Liver (tissue), 9 donors: Measurements from ENCODE around the gene CRIP1. TPM values are rescaled to one million over a fixed set of nuclear protein-coding genes. Genes with fewer than 3 reads are reported as not detected.

Source experiments
- DNase-seq: peaks from one replicate; pipeline ENCODE4 v3.0.0-alpha.2; 2017; ENCODE audit warnings: low spot score
- H3K27ac ChIP-seq, 2 donors: one replicate each; pipeline ENCODE4 v1.7.0; 2013; ENCODE audit warnings: inconsistent platforms in 2 of 2, low read length in 2 of 2, control low read depth in 1 of 2, low read depth in 1 of 2, mild to moderate bottlenecking in 1 of 2
- H3K27me3 ChIP-seq, 4 donors: one replicate each; pipeline versions ENCODE4 v1.6.1 to v1.7.0; 2013; ENCODE audit warnings: low read length in 3 of 4, inconsistent platforms in 1 of 4, mild to moderate bottlenecking in 1 of 4, moderate library complexity in 1 of 4; ENCODE audit not compliant: control insufficient read depth in 4 of 4, insufficient read depth in 4 of 4
- H3K36me3 ChIP-seq, 4 donors: one replicate each; pipeline versions ENCODE4 v1.6.1 to v1.7.0; 2013; ENCODE audit warnings: low read length in 3 of 4, mild to moderate bottlenecking in 3 of 4, low read depth in 1 of 4, moderate library complexity in 1 of 4; ENCODE audit not compliant: control insufficient read depth in 4 of 4, insufficient read depth in 3 of 4
- H3K4me1 ChIP-seq, 4 donors: one replicate each; pipeline versions ENCODE4 v1.6.1 to v1.7.0; 2013; ENCODE audit warnings: low read length in 3 of 4, mild to moderate bottlenecking in 3 of 4, moderate library complexity in 1 of 4; ENCODE audit not compliant: control insufficient read depth in 4 of 4, insufficient read depth in 4 of 4
- H3K4me3 ChIP-seq, 3 donors: one replicate each; pipeline versions ENCODE4 v1.6.1 to v1.7.0; 2013; ENCODE audit warnings: low read length in 3 of 3, control low read depth in 1 of 3, low read depth in 1 of 3, mild to moderate bottlenecking in 1 of 3
- H3K9ac ChIP-seq, 2 donors: one replicate each; pipeline ENCODE4 v1.7.0; 2013; ENCODE audit warnings: low read length in 2 of 2, mild to moderate bottlenecking in 2 of 2, moderate library complexity in 2 of 2, control low read depth in 1 of 2, low read depth in 1 of 2
- H3K9me3 ChIP-seq, 4 donors: one replicate each; pipeline versions ENCODE4 v1.6.1 to v1.7.0; 2013; ENCODE audit warnings: low read length in 3 of 4; ENCODE audit not compliant: control insufficient read depth in 4 of 4
- ATF3 ChIP-seq: IDR thresholded peaks from 2 replicates; pipeline ENCODE4 v1.6.1; 2016; ENCODE audit warnings: antibody characterized with exemption
- CTCF ChIP-seq: fragments of 150-350 bp; IDR thresholded peaks from 2 replicates; pipeline ENCODE4 v1.5.1; 2017; ENCODE audit warnings: improper control_type of control experiment, low read depth, low read length; ENCODE audit not compliant: missing input control
- EGR1 ChIP-seq, 2 donors: IDR thresholded peaks; 2 replicates each; pipeline ENCODE4 v1.6.1; 2016 to 2018; ENCODE audit warnings: antibody characterized with exemption in 2 of 2, low read depth in 2 of 2
- FOXA2 ChIP-seq: IDR thresholded peaks from 2 replicates; pipeline ENCODE4 v1.6.1; 2016; ENCODE audit warnings: antibody characterized with exemption
- GABPA ChIP-seq, 2 donors: IDR thresholded peaks in 1 of 2; conservative IDR thresholded peaks in 1 of 2; 2 replicates each; pipeline ENCODE4 v1.6.1; 2016; ENCODE audit warnings: antibody characterized with exemption in 2 of 2, mild to moderate bottlenecking in 1 of 2, moderate library complexity in 1 of 2
- HNF4G ChIP-seq: IDR thresholded peaks from 2 replicates; pipeline ENCODE4 v1.6.1; 2016; ENCODE audit warnings: antibody characterized with exemption
- JUND ChIP-seq, 2 donors: IDR thresholded peaks; 2 replicates each; pipeline ENCODE4 v1.6.1; 2016; ENCODE audit warnings: antibody characterized with exemption in 2 of 2
- NR2F2 ChIP-seq: IDR thresholded peaks from 2 replicates; pipeline ENCODE4 v1.6.1; 2016; ENCODE audit warnings: antibody characterized with exemption
- RAD21 ChIP-seq, 2 donors: IDR thresholded peaks; 2 replicates each; pipeline ENCODE4 v1.6.1; 2016; ENCODE audit warnings: antibody characterized with exemption in 2 of 2, mild to moderate bottlenecking in 2 of 2
- RXRA ChIP-seq, 2 donors: IDR thresholded peaks; 2 replicates each; pipeline ENCODE4 v1.6.1; 2017 to 2018; ENCODE audit warnings: antibody characterized with exemption in 2 of 2, mild to moderate bottlenecking in 1 of 2
- SP1 ChIP-seq: IDR thresholded peaks from 2 replicates; pipeline ENCODE4 v1.6.1; 2018; ENCODE audit warnings: antibody characterized with exemption, mild to moderate bottlenecking
- TAF1 ChIP-seq: conservative IDR thresholded peaks from 2 replicates; pipeline ENCODE4 v1.6.1; 2016; ENCODE audit warnings: antibody characterized with exemption, mild to moderate bottlenecking
- YY1 ChIP-seq: IDR thresholded peaks from 2 replicates; pipeline ENCODE4 v1.6.1; 2016; ENCODE audit warnings: antibody characterized with exemption, mild to moderate bottlenecking
- WGBS: extraction: QIAGEN DNeasy Blood & Tissue Kit; methylation state at CpG from one replicate; pipeline ENCODE4 v1.1.7; 2013; 5-methylcytosine and 5-hydroxymethylcytosine counted together
- polyA plus RNA-seq, 2 donors: library from polyadenylated mRNA; stranded (reverse) in 1 of 2; unstranded in 1 of 2; fragments of 200-250 nt in 1 of 2; fragments of >200 nt in 1 of 2; fragmentation: Nextera tagmentation in 1 of 2; extraction: Ambion mirVana in 1 of 2; gene quantifications; one replicate each; pipeline versions ENCODE4 v1.2.1 to v1.2.3, GENCODE V29; 2013 to 2015
- total RNA-seq, 2 donors: library from RNA; depleted of rRNA; stranded (reverse); fragments of >200 nt; gene quantifications; one replicate each; pipeline ENCODE4 v1.2.3, GENCODE V29; 2014
- TF ChIP-seq, protein P1 (sequence below): IDR thresholded peaks from 2 replicates; pipeline ENCODE4 v1.6.1; 2016; ENCODE audit warnings: antibody characterized with exemption
- donor health status: healthy.
- donor health status: healthy.
- donor health status: healthy.
- donor health status: healthy.
- donor health status: healthy.

Gene CRIP1
- total and polyA plus RNA-seq, 4 donors = 1.4 to 11.4 (median 3.9) TPM

- no peak for TF ChIP-seq HNF4G
- TF ChIP-seq SP1 = no peak
- TF ChIP-seq TAF1 = no peak
- TF ChIP-seq CTCF = no peak
- H3K4me3 ChIP-seq = no peak overlapping the region
- no peak overlapping the region for H3K9ac ChIP-seq
- H3K4me1 ChIP-seq = peaks cover 10 to 46% (median 31%) of the 10 kb centered on the region in 4 donors
- no peaks in the 10 kb centered on the region for H3K36me3 ChIP-seq
- no peaks in the 10 kb centered on the region for H3K27me3 ChIP-seq
- no peaks in the 10 kb centered on the region for H3K9me3 ChIP-seq
- DNase-seq = no peak
- no peak overlapping the region for H3K27ac ChIP-seq
- WGBS = 87% methylated on average over 27 of the region's 27 CpGs
These were observed 12.8 kb downstream of the CRIP1 start for GRCh38 chr14:105499256-105500035.

GRCh38 chr14:105500036-105500725 is 13.5 kb downstream of the CRIP1 start:
- H3K4me3 ChIP-seq = no peak overlapping the region
- H3K9me3 ChIP-seq = no peaks in the 10 kb centered on the region
- no peak overlapping the region for H3K27ac ChIP-seq
- H3K36me3 ChIP-seq = no peaks in the 10 kb centered on the region
- WGBS = 91% methylated on average over 21 of the region's 21 CpGs
- H3K9ac ChIP-seq = no peak overlapping the region
- H3K27me3 ChIP-seq = no peaks in the 10 kb centered on the region
- H3K4me1 ChIP-seq = peaks cover 10 to 39% (median 25%) of the 10 kb centered on the region in 4 donors
- TF ChIP-seq RXRA (IDR thresholded peaks at IDR 0.05) (no peak), NR2F2 (no peak), GABPA (IDR thresholded peaks at IDR 0.05 in 1 of 2, conservative IDR thresholded peaks at IDR 0.05 in 1 of 2) (no peak), JUND (IDR thresholded peaks at IDR 0.05) (no peak), FOXA2 (no peak), TAF1 (no peak), RAD21 (IDR thresholded peaks at IDR 0.05) (no peak), YY1 (no peak), ATF3 (no peak), EGR1 (IDR thresholded peaks at IDR 0.05; ENCODE audit: low read depth in 2 of 2) (no peak)
- TF ChIP-seq, protein P1, sequence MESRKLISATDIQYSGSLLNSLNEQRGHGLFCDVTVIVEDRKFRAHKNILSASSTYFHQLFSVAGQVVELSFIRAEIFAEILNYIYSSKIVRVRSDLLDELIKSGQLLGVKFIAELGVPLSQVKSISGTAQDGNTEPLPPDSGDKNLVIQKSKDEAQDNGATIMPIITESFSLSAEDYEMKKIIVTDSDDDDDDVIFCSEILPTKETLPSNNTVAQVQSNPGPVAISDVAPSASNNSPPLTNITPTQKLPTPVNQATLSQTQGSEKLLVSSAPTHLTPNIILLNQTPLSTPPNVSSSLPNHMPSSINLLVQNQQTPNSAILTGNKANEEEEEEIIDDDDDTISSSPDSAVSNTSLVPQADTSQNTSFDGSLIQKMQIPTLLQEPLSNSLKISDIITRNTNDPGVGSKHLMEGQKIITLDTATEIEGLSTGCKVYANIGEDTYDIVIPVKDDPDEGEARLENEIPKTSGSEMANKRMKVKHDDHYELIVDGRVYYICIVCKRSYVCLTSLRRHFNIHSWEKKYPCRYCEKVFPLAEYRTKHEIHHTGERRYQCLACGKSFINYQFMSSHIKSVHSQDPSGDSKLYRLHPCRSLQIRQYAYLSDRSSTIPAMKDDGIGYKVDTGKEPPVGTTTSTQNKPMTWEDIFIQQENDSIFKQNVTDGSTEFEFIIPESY = no peak
- no peak for DNase-seq
